HG03558 (cell line): Measurements from ENCODE around the gene NLRC3.
"Not testable (repeated sequence)": the region's sequence is repeated elsewhere in the genome, so short reads cannot be mapped to it uniquely, and the experiment has no call there.

Experiments
- ATAC-seq: cut with Tn5 transposase; IDR thresholded peaks from one replicate; pipeline ENCODE4 v1.9.1; 2021; ENCODE audit warnings: moderate number of reproducible peaks; ENCODE audit not compliant: unreplicated experiment; ENCODE audit errors: extremely low read depth

NLRC3 gene

GRCh38 chr16:3577302-3577752, at the start of gene NLRC3:
NLRC3 (minus strand) TSS chr16:3577403; CDS start chr16:3565036, 12,367 bp downstream.
- no peak for ATAC-seq

- ATAC-seq: no peak
These were observed 48.9 kb upstream of the NLRC3 start for GRCh38 chr16:3625911-3626732.

DNA sequence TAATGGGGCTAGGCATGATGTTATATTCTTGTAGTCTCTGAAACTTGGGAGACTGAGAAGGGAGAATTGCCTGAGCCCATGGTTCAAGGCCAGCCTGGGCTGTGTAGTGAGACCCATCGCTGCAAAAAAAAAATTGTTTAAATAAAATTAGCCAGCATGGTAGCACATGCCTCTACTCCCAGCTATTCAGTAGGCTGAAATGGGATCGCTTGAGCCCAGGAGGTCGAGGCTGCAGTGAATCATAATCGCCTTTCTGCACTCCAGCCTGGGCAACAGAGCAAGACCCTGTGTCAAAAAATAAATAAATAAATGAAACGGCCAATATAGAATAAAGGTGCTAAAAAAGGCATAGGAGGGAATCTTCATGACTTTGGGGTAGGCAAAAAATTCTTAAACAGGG, 48.1 kb upstream of the NLRC3 start:
- ATAC-seq: no peak

DNA sequence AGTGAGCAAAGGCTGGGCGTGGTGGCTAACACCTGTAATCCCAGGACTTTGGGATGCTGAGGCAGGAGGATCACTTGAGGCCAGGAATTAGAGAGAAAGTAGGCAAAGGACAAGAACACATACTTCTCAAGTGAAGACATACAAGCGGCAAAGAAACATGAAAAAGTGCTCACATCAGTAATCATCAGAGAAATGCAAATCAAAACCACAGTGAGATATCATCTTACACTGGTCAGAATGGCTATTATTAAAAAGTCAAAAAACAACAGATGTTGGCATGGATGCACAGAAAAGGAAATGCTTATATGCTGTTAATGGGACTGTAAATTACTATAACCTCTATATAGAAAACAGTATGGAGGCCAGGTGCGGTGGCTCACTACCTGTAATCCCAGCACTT, 46.4 kb upstream of the NLRC3 start:
- ATAC-seq: no peak

GRCh38 chr16:3618769-3619141, 41.6 kb upstream of the NLRC3 start:
- ATAC-seq: no peak

DNA sequence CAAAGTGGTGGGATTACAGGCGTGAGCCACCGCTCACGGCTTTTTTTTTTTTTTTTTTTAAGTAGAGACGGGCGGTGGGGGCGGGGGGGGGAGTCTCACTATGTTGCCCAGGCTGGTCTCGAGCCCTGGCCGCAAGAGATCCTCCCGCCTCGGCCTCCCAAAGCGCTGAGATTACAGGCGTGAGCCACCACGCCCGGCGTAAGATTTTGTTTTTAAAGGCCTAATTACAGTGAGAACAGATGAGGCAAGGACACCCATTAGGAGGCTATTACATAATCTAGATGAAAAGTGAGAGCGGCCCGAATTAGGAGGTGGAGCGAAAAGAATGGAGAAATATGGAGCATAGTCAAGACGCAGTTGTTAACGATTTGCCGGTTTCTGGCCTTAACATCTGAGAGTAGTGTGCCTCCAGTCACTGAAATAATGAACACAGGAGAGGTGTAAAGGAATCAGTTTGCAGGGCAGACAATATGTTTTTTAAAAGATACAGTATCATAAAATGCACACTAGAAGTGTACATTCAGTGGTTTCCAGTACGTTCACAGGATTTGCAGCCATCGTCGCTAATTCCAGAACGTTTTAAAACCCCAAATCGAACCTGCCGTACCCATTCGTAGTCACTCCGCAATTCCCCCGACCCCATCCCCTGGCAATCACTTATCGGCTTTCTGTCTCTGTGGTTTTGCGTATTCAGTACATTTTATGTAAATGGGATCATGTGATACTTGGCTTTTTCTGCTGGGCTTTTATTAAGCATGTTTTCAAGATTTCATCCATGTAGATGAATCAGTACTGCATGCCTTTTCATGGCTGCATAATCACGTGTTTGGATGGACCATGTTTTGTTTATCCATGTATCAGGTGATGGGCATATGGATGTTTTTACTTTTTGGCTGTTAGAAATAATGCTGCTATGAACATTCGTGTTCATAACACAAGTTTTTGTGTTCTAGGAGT, 35.6 kb upstream of the NLRC3 start:
- ATAC-seq: no peak

DNA sequence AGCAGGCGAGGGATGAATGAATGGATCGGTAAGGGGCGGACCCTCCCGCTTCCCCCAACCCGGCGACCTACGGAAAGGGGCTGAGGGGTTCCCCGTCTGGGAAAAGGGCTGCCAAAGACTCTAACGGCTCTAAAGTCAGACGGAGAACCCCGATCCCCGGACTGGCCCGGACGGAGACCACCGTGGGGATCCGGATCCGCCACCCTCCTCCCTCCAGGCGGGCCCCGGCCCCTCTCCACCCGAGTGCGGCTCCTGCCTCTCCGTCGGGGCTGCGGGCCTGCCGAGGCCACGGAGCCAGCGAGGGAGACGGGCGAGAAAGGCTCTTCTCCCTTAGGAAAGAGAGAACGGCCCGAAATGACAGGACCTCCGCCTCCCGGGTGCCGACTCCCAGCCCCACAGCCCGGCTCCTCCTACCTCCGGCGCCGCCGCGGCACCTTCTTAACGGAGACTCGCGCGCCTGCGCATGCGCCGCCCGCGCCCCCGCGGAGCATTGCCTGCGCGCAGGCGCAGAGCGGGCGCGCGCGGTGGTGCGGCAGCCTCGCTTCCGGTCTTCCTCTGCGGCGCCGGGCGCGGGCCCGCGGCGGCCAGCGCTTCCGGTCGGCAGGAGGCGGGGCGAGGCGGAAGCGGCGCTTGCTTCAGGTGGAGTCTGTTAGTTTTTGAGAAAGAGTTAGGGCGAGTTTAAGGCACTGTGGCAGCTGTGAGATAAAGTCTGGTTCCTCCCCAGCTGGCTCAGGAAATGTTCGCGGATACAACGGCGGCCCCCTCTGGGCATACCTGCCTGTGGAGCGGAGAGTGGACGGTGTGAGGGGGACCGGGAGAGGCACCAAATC, 34.2 kb upstream of the NLRC3 start, which contains the start of gene SLX4:
SLX4 (minus strand) TSS at position 461 of the 830 bp plus-strand sequence. CDS start 2,642 bp downstream, outside the sequence.
- ATAC-seq: peak; percentile 60

- ATAC-seq: no peak
These were observed 33.5 kb upstream of the NLRC3 start for GRCh38 chr16:3610698-3611145.

- no peak for ATAC-seq
These were observed 32.9 kb upstream of the NLRC3 start for GRCh38 chr16:3609895-3610697.

DNA sequence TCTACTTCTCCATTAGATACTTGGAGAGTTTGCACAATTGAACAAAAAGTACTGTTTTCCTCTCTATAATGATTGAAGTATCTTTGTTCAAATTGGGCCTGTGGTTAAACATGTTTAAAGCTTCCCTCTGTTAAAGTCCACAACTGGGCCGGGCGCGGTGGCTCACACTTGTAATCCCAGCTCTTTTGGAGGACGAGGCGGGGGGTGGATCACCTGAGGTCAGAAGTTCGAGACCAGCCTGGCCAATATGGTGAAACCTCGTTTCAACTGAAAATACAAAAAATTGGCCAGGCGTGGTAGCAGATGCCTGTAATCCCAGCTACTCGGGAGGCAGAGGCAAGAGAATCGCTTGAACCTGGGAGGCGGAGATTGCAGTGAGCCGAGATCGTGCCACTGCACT, 31.8 kb upstream of the NLRC3 start:
- ATAC-seq: not testable (repeated sequence)

DNA sequence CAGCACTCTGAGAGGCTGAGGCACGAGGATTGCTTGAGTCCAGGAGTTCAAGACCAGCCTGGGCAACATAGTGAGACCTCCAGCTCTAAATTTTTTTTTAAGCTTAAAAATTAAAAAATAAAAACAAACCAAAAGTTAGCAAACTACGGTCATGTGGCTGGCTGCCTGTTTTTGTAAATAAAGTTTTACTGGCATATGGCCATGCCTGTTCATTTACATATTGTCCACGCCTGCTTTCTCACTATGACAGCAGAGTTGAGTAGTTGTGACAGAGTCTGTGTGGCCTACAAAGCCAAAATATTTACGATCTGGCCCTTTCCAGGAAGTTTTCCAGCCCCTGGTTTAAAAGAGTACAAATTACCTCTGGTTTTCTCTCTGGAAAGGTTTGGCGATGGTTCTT, 30.9 kb upstream of the NLRC3 start:
- no peak for ATAC-seq

DNA sequence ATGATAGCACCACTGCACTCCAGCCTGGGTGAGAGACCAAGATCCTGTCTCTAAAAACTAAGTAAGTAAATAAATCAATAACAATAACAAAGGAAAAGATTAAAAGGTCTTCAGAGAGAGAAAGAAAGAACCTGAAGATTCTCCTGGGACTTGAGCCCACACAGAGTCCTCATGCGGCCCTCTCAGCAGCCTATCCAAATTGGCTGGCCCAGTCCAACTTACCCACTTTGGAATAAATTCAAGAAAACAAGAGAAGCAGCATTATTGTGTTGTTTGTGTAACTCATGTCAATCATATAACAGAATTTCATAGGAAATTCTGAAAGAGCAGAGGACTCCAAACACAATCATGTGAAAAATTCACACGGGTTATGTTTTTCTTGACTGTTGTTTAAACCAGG, 30.4 kb upstream of the NLRC3 start:
- ATAC-seq: no peak

DNA sequence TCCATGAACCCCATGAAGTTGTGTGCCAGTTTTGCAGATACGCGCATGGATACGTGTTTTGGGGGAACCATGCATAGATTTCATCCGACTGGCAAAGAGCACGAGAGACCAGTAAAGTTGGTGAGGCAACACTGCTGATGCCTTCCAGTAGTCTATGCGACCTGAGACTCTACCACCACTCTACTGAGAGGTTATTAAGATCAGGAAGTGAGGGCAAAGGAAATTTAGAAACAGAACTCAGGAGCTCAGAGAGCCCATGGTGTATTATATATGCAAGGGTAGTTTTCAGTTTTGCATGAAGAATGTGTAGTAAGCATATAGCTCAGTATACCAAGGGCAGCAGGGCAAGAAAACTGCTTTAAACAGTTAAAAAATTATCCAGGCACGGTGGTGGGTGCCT, 30.0 kb upstream of the NLRC3 start:
- no peak for ATAC-seq

DNA sequence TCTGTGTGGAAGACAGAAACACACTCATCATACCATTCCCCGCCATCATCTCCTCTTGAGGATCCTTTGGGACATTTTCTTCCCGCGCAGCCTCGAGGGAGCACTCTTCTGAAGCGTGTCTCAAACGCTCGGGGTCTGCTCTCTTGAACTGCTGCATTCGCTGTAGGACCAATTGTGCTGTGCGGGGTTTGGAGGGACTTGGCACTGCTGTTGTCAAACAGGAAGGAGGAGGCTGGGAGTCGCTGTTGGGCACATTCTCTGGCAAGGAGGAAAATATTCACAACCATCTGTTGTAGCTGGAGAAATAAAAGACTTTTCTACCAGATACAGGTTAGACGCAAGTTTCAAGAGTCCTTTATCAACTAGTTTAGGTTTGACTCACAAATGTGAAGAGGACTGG, 29.2 kb upstream of the NLRC3 start:
- ATAC-seq: no peak

DNA sequence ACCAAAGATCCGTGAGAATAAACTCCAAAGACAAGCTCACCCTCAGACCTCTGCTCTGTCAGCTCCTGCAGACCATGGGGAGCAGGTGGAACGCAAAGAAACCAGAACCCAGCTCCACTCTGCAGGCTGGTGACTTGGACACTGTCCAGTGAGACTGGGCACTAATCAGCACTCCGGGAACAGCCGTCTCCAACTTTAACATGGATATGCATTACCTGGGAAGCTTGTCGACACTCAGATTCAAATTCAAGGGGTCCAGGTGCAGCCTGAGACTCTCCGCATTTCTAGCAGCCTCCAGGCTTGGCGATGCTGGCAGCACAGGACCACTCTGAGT, 25.1 kb upstream of the NLRC3 start:
- no peak for ATAC-seq

DNA sequence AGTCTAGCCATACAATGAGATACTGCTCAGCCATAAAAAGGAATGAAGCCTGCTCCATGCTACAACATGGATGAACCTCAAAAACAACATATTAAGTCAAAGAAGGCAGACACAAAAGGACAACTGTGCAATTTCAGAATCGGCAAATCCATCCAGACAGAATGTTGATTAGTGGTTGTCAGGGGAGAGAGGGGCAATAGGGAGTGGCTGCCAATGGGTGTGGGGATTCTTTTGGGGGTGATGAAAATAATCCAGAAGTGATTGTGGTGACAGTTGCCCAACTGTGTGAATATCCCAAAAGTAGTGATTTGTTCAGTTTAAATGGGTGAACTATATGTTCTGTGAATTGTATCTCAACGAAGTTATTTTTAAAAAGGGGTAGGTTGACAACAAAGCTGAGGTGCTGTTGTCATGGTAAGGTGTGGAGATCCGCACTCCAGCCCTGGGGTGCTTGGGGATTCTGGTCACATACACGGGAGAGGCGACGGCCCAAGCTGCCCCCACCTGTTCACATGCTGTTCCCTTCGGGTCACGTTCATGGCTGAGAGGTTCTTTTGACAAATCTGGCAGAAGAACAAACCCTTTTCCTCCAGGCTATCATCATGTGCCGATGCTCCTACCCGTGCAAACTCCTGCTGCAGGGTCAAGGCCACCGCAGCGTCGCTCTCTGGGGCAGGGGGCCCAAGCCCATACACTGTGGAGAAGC, 24.6 kb upstream of the NLRC3 start:
- no peak for ATAC-seq

DNA sequence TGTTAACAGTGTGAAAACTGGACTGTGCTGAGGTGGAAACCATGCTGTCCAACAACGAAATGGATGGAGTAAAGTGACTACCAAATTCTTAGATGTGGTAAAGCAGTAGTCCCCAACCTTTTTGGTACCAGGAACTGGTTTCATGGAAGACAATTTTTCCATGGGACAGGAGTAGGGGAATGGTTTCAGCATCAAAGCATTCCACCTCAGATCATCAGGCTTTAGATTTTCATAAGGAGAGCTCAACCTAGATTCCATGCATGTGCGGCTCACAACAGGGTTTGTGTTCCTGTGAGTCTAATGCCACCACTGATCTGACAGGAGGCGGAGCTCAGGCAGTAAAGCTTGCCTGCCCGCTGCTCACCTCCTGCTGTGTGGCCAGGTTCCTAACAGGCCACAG, 22.7 kb upstream of the NLRC3 start:
- no peak for ATAC-seq

GRCh38 chr16:3599121-3599520, 21.9 kb upstream of the NLRC3 start:
- no peak for ATAC-seq

- ATAC-seq: no peak
These were observed 21.0 kb upstream of the NLRC3 start for GRCh38 chr16:3598236-3598635.
